Islet precursor cell (in vitro differentiated cells): ENCODE data around the gene NOX4.

Experiments
- DNase-seq: peaks from one replicate; pipeline ENCODE4 v3.0.0-alpha.2; 2018

NOX4 gene

DNA sequence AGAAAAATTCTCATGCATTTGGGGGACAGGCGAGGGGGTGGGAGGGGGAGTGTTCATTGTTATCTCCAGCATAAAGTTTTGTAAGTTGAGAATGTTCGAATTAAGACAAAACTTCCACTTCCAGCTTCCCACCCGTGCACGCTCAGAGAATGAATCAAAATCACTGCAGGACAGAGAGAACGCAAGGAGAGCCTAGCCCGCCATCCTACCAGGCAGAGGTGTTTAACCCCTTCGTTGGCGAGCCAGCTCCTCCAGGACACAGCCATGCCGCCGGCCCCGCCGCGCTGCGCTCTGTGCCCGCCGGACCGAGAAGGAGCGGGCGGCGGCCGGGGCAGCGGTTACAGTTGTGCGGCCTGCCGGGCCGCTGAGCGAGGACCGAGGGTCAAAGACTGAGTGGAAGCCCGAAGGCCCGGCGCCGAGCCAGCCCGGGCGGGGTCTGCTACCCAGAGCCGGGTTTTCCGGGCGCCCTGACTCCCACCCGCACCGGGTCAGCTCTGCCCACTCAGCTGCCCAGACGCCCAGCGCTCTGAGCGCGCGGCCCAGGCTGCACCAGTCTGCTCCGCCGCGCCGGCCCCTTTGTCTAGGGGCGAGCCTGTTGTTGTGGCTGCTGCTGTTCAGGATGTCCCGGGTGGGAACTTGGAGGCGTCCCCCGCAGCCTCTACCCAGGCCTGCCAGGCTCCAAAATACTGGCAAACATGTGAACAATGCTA is at the start of gene NOX4:
TSS of gene NOX4 (minus strand) at position 395 of the 710 bp plus-strand sequence. CDS start at position 266, 129 bp downstream.
- DNase-seq = peak; percentile 85

DNA sequence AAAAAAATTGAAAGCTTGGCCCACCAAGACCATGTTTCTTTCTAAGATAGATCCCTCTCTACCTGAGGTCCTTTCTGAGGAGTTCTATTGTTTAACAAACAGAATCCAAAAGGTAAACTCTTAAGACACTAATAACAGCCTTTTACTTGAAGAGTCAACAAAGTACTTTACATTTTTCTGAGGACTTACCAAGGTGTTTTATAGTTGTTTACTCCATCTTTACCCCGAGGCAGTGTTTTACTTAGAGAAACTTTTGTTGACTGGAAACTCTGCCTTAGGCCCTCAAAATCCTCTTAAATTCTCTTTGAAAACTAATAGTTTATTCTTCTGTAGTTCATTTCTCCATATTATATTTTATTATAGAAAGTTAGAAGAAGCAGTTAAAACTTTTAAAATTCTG is 49.7 kb upstream of the NOX4 start:
- no peak for DNase-seq

DNA sequence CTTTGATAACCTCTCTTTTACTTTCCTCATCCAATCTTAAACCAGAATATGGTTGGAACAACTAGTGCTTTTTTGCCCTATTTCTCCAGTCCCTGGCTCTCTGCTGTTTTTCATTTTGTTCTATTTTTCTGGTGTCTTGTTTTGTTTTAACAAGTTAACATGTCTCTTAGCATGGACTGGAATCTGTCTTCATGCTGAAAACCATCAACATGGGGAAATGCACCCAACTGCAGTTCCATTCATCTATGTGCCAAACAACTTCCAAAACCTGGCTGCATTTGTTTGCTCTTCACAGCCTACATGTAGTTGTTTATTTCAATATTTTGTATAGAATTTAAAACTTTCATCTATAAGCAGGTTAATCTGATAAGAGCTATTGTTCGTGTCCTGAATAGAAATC is 46.8 kb upstream of the NOX4 start:
- DNase-seq = no peak

DNA sequence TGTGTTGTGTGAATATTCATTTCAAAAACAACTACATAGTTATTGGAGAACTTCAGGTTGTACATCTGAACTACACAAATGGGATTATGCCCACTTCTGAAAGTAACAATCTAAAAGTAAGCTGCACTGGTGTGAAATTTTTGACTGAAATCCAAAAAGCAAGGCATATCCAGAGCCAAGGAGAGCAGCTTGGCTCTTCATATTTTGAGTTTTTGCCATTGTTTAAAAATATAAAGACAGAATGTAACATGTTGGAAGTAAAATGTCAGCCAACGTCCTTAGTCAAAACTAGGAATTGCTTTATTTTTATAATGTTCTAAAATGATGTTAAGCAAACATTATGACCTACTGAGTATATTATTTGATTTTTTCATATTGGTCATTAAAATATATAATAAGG is 45.8 kb upstream of the NOX4 start:
- DNase-seq = no peak

DNA sequence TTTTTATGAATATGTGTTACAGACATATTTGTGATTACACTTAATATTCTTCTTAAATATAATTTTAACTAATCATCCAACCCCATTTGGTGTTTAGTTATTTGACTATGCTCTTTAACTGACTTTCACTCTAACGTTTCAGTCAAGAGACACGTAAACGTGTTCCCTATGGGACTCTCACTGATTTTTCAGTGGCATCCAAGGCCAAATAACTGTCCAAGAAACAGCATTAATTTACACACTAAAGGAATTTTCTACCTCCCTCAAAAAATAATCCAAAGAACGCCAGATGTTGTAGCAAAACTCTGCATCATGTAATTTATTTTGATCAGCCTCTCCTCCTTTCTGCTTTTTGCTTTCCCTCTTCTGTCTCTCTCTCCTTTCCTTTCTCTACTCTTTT is 44.0 kb upstream of the NOX4 start:
- DNase-seq = no peak

DNA sequence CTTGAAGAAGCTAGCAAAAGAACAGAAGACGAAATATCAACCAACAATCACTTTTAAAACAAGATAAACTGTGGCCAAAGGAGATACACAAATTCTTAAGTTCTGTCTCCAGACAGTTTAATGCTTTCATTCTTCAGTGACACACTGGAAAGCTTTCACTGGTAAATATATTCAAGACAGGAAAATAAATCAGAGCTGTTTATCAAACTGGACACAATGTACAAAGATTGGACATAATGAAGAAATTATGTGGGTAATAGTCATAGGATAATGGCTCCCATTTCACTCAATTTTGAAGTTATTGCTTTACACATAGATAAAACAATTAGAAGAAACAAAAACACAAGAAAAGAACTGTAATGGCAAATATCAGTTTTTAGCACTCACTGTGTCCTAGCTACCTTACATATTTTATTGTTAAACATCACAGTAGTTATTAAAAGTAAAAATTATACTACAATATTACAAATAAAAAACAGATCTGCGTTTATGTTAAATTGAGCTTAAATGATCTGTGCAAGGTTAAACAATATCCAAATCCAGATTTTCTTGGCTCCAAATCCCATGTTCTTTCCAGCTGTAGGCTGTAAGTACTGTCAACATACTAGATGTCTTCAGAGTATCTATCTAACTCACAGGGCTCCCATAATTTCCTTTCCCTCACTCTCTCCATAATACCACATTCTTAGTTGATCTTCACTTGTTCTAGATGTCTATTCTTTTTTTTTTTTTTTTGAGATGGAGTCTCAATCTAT is 38.6 kb upstream of the NOX4 start:
- no peak for DNase-seq

DNA sequence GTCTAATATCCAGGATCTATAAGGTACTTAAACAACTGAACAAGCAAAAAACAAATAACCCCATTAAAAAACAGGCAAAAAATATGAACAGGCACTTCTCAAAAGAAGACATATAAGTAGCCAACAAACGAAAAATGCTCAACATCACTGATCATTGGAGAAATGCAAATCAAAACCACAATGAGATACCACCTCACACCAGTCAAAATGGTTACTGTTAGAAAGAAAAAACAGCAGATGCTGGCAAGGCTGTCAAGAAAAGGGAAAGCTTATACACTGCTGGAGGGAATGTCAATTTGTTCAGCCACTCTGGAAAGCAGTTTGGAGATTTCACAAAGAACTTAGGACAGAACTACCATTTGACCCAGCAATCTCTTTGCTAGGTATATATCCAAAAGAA is 30.6 kb upstream of the NOX4 start:
- DNase-seq = no peak

DNA sequence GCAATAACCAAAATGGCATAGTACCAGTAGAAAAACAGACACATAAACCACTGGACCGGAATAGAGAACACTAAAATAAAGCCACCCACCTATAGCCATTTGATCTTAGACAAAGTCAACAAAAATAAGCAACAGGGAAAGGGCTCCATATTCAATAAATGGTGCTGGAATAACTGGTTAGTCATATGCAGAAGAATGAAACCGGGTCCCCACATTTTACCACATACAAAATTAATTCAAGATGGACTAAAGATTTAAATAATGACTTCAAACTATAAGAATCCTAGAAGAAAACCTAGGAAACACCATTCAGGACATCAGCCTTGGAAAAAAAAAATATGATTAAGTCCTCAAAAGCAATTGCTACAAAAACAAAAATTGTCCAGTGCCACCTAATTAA is 30.1 kb upstream of the NOX4 start:
- DNase-seq = no peak

DNA sequence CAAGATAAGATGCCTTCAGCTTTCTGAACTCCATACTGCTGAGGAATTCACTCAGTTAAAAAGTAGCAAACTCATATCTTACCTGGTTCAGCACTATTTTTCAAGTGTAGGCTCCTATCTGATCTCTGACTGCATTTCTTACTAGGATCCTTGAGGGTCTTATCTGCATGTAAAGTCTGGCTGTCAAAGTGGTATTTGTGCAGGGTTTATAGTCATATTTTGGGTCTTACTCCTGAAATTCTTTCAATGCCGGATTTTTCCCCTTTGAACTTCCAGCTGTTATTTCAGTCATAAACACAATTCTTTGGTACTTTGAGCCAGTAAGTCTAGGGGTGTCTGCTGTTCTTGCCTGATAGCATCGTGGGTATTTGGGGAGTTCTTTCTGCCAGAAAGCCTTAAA is 25.3 kb upstream of the NOX4 start:
- no peak for DNase-seq

DNA sequence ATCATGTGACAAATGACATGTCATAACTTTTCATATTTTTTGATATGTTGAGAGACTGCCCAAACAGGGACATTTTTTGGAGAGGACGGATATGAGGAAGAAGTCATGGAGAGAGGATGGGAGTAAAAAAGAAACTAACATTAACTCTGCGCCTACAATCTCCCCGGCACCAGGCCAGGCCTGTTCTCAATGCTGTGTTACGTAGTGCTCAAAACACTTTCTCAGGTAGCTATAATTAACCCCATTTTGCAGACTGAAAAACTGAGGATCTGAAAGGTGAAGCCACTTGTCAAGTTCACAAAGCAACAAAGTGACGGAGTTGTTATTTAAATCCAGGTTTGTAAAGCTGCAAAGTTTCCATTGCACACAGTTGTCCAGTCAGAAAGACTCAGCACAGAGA is 17.4 kb upstream of the NOX4 start:
- DNase-seq = no peak

DNA sequence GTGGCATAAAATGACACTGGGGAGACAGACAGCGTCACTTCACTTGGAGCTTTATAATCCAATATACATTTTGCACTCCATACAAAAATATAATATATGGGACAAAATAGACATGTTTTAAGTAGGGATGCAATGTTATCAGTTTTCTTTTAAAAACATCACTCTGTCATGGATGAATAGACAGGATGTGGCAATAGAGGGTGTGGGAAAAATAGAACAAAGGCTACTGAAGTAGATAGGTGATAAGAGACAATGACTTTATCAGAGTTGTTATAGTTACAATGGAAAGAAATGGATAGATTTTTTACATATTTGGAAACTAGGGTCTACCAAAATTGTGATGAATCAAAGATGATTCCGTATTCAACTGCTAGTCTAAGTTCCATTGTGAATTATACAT is 13.1 kb upstream of the NOX4 start:
- no peak for DNase-seq

DNA sequence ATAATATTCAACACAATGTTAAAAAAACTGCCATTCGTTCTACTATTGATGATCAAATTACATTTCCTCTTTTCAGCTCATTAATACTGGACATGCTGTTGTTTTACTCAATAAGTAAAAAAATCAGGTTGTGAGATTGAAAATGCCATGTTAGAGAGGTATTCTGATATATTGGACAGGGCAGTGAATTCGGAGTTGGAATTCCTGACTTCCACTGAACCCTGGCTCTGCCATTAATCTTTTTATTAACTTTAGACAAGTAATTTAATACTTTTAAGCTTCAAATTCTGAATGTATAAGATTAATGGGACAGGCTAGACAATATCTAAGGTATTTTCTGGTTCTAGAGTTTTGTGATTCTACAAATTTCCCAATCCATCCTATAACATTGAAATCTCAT is 12.2 kb upstream of the NOX4 start:
- DNase-seq = no peak

DNA sequence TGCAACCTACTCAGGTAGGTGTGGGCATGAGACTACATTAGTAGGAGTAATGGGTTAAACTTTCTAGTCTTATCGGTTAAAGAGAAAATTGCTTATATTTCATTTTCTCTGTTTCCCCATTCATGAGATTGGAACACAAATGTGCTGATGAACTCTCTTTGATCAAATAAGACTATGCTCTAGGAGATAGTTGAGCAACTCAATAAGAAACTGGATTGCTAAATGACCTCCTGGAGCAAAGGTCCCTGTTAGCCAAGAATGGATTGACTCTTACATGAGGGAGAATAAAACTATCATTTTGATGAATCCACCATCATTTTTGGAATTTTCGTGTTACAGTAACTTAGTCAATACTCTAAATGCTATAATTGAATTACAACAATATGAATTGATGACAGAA is 11.1 kb upstream of the NOX4 start:
- DNase-seq = no peak

DNA sequence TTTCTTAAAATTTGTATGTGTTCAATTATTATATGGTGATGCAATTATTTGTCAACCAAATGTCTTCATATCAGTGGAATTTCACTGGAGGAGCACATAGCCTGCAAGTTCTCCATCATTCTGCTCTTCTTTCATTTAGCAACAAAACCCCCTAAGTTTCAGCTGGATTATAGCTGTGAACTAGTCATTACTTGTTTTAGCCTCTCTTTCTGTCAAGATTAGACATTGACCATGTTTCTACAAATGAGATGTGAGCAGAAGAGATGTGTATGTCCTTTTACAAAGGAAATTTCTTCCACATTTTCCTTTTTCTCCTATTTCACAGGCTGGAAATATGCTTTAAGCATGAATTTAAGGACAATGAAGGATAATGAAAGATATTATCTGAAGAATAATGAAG is 9.2 kb upstream of the NOX4 start:
- DNase-seq = no peak

DNA sequence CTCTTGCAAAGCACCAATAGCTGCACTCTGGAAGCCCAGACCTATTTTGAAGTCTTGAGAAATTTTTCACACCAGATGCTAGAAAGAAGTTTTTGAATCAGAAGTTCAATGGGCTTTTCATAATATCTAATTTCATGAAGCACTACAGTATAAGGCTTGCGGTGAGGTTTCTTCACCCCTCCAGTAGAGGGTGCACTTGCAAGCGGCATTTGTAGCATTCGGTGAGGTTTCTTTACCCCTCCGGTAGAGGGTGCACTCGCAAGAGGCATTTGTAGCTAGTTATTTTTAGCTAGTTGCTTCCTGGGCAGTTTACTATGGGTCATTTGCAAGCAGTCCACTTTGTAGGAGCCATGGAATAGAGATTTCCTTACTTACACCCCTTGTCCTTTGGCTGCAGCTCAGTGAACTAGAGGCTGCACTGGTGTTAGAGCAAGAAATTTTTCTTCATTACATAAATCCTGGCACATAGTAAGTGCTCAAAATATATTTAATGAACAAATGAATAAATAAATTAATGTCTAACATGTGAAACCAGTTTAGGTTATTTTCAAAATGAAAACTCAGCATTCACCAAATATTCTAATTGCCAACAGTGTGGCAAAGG is 7.8 kb upstream of the NOX4 start:
- DNase-seq = no peak

DNA sequence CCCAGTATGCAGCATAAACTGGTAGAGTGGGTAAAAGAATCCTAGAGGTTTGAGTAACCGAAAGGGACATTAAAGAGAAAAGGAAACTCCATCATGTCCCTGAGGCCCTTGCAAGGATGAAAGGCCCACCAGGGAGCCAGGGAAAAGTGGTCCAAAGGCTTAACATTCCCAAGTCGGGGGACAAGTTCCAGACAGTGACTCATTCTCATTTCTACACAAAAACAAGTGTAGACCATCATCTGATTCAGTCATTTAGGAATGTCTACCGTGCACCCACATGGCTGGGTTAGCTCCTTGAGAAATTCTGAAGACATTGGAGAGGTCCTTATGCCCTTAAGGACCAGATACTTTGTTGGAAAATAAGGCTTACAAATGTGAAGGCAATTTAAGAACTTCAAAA is 4.8 kb upstream of the NOX4 start:
- peak; percentile 97 for DNase-seq

DNA sequence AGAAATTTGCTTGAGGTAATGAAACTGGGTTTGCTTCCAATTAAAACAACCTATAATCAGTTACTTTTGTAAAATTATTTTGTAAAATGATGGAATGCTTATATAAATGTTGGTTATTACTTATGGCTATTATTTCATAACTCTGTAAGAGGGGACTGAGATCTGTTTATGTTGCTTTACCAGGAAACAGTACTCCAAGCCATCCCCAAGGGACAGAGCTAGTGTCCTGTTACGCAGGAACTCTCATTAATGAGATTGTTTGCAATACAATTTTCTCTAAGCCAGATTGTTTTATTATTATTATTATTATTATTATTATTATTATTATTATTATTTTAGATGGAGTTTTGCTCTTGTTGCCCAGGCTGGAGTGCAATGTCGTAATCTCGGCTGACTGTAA is 2.3 kb upstream of the NOX4 start:
- DNase-seq = no peak

DNA sequence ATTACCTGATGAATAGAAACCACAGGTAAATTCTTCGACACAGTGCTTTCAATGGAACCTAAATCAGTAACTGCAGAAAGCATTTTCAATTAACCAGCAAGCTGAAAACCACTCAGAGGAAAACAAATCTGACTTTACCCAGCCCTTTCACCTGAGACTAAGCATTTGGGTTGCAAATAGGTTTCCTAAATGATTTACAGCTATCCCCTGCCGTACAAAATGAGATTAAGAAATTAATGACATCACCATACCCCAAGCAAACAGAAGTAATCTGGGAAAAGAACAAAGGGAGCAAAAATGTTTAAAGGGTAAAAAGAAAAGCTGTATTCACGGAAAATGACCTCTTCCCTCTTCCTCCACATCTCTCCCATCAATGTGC is 584 bp downstream of the NOX4 start:
- no peak for DNase-seq

DNA sequence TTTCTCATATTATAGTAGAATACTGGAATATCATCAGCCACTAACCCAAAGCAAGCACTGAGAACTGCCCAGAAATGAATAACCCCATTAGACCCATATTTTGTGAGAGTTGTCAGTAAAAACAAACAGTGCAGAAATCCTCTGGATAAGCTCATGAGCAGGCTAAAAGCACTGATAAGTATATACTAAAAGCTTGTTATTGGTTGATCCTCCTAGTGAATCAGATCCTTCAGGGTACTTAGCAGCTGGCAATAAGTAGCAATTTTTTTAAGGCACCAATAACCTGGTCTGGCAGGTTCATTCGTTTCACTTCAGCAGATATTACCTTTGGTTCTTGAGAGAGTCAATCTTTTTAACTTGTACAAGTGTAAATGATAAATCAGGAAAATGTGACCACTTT is 1.2 kb downstream of the NOX4 start:
- no peak for DNase-seq

DNA sequence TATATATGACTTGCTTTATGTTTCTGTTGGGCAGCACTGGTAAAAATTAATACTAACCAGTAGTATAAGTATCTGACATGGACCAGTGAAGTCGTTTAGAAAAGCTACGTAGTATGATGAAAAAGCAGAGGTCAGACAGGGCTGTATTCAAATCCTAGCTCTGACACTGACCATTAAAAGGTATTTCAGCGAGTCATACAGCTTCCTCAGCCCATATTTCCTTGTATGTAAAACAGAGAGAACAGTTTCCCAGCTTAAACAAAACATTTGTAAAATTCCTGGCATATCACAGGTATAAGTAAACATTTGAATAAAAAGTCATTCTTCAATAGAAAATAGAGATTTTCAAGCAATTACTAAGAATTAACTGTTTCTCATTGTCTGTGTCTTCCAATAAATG is 4.2 kb downstream of the NOX4 start:
- no peak for DNase-seq

DNA sequence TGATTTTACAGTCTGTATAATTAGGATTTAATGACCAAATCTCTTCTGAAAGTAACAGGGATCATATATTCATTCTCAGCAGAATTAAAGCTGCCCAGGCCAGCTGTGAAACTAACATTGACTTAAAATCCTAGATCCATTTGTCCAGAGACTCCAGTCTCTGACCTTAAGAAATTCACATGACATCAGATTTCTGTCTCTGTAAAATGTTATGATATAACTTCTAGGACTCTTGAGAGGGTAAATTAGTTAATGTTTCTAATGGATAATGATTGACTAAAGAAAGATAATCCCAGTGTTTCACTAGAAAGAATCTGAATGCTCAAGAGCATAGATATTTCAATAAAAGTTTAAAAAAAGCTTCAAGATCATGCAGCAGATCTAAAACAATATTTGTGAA is 6.3 kb downstream of the NOX4 start:
- no peak for DNase-seq

DNA sequence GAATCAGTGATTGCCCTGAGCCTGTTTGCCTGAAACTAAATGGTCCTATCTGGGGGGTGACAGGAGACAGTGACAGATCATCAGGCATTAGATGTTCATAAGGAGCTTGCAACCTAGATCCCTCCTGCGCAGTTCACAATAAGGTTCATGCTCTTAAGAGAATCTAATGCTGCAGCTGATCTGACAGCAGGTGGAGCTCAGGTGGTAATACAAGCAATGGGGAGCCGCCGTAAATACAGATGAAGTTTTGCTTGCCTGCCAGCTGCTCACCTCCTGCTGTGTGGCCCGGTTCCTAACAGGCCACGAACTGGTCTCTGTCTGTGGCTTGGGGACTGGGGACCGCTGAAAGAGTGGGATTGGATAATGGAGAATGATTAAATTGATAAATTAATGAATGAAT is 14.0 kb downstream of the NOX4 start:
- peak; percentile 72 for DNase-seq

DNA sequence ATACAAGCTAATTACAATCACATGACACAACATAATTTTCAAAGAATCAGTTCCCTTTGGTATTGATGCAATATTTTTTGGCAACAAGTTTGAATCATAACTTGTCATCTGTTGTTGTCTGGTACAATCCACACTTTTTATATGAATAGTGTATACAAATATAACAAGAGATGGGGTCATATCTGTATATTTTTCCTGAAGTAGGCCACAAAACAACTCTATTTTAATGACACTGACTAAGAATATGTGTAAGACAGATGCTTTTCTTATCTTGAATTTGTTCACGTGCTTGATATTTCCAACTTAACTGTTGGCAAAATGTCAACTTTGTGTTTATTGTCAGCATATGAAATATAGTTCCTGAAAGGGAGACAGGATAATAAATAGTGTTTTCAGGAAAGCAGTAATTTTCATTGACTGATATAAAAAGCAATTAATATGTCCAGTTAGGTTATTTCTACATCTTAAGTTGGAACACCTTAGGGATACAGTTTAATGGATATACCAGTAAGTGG is 27.9 kb downstream of the NOX4 start:
- no peak for DNase-seq

DNA sequence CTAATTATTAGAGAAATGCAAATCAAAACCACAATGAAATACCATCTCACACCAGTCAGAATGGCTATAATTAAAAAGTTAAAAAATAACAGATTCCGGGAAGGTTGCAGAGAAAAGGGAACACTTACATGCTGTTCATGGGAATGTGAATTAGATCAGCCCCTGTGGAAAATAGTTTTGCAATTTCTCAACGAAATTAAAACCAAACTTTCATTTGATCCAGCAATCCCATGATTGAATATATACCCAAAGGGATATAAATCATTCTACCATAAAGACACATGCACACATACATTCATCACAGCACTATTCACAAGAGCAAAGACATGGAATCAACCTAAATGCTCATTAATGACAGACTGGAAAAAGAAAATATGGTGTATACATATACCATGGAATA is 32.5 kb downstream of the NOX4 start:
- no peak for DNase-seq
